ENCODE data around the gene ZNF277. TPM values are rescaled to one million over a fixed set of nuclear protein-coding genes. Genes with fewer than 3 reads are reported as not detected.
"Not testable (repeated sequence)": the region's sequence is repeated elsewhere in the genome, so short reads cannot be mapped to it uniquely, and the experiment has no call there.

The ZNF277 gene
- total RNA-seq, 2 donors from 2014 or later: 27.9 to 41.5 TPM

GRCh38 chr7:112306903-112307302 is 100.4 kb downstream of the ZNF277 start:
- TF ChIP-seq, protein P1, sequence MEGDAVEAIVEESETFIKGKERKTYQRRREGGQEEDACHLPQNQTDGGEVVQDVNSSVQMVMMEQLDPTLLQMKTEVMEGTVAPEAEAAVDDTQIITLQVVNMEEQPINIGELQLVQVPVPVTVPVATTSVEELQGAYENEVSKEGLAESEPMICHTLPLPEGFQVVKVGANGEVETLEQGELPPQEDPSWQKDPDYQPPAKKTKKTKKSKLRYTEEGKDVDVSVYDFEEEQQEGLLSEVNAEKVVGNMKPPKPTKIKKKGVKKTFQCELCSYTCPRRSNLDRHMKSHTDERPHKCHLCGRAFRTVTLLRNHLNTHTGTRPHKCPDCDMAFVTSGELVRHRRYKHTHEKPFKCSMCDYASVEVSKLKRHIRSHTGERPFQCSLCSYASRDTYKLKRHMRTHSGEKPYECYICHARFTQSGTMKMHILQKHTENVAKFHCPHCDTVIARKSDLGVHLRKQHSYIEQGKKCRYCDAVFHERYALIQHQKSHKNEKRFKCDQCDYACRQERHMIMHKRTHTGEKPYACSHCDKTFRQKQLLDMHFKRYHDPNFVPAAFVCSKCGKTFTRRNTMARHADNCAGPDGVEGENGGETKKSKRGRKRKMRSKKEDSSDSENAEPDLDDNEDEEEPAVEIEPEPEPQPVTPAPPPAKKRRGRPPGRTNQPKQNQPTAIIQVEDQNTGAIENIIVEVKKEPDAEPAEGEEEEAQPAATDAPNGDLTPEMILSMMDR (IDR thresholded peaks at IDR 0.05): no peak
- H3K9me3 ChIP-seq: no peaks in the 10 kb centered on the region
- no peaks in the 10 kb centered on the region for H3K36me3 ChIP-seq
- no peaks in the 10 kb centered on the region for H3K27me3 ChIP-seq (replicated peaks; ENCODE audit: insufficient read depth)
- DNase-seq (ENCODE audit: low spot score): no peak
- H3K4me3 ChIP-seq: no peak overlapping the region
- no peak for ATAC-seq (ENCODE audit: insufficient number of reproducible peaks, low FRiP score, low read depth)
- no peaks in the 10 kb centered on the region for H3K4me1 ChIP-seq (ENCODE audit: control insufficient read depth in 1 of 2, low read depth in 2 of 2)
- no peak overlapping the region for H3K27ac ChIP-seq

DNA sequence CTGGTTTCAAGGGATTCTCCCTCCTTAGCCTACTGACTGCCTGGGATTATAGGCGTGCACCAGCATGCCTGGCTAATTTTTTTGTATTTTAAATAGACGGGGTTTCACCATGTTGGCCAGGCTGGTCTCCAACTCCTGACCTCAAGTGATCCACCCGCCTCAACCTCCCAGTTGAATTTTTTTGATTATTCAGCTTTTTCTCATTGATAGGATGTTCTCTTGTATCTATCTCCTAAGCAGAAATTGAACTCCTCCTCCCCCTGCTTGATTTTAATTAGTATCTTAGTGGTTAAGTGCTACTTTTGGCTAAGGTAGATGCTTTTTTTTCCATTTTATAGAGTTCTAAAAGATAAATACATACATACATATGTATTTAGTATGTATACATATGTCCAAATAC is 101.0 kb downstream of the ZNF277 start:
- Histone ChIP-seq H3K27me3 (replicated peaks; ENCODE audit: insufficient read depth) (no peaks in the 10 kb centered on the region), H3K36me3 (no peaks in the 10 kb centered on the region), H3K4me3 (no peak overlapping the region), H3K4me1 (ENCODE audit: control insufficient read depth in 1 of 2, low read depth in 2 of 2) (no peaks in the 10 kb centered on the region), H3K9me3 (no peaks in the 10 kb centered on the region), H3K27ac (no peak overlapping the region)
- DNase-seq (ENCODE audit: low spot score) (no peak), ATAC-seq (ENCODE audit: insufficient number of reproducible peaks, low FRiP score, low read depth) (no peak)
- TF ChIP-seq, protein P1 (IDR thresholded peaks at IDR 0.05): no peak

DNA sequence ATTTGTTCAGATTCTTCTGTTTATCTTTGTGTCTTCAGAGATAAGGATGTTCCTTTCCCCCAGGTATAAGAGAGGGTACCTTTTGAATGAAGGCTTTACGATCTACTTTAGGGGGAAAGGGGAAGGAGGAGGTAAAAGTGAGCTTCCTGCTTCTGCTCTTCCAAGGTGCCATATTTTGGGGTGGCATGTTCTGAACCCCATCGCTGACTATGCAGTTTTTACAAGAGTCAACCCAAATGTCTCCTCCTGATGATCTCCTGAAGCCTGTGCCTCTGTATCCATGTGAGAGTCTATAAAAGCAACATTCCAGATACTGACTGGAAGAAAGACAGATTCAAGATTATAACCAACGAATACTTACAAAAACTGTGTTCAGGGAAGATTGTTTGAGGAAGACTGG is 102.5 kb downstream of the ZNF277 start:
- no peak overlapping the region for H3K27ac ChIP-seq
- DNase-seq (ENCODE audit: low spot score) (no peak), ATAC-seq (ENCODE audit: insufficient number of reproducible peaks, low FRiP score, low read depth) (no peak)
- H3K36me3 ChIP-seq: no peaks in the 10 kb centered on the region
- no peak overlapping the region for H3K4me3 ChIP-seq
- no peaks in the 10 kb centered on the region for H3K27me3 ChIP-seq (replicated peaks; ENCODE audit: insufficient read depth)
- TF ChIP-seq, protein P1 (IDR thresholded peaks at IDR 0.05): no peak
- no peaks in the 10 kb centered on the region for H3K4me1 ChIP-seq (ENCODE audit: control insufficient read depth in 1 of 2, low read depth in 2 of 2)
- H3K9me3 ChIP-seq: no peaks in the 10 kb centered on the region

GRCh38 chr7:112316803-112317202 is 110.3 kb downstream of the ZNF277 start:
- H3K4me1 ChIP-seq (ENCODE audit: control insufficient read depth in 1 of 2, low read depth in 2 of 2); ATAC-seq (ENCODE audit: insufficient number of reproducible peaks, low FRiP score, low read depth): not testable (repeated sequence)

GRCh38 chr7:112322070-112322469 is 115.6 kb downstream of the ZNF277 start:
- TF ChIP-seq, protein P1 (IDR thresholded peaks at IDR 0.05): no peak
- peaks cover 3% of the 10 kb centered on the region for H3K9me3 ChIP-seq
- peaks cover 12% of the 10 kb centered on the region for H3K36me3 ChIP-seq
- no peak overlapping the region for H3K4me3 ChIP-seq
- ATAC-seq (ENCODE audit: insufficient number of reproducible peaks, low FRiP score, low read depth) (no peak), DNase-seq (ENCODE audit: low spot score) (no peak)
- no peaks in the 10 kb centered on the region for H3K27me3 ChIP-seq (replicated peaks; ENCODE audit: insufficient read depth)
- H3K27ac ChIP-seq: no peak overlapping the region
- H3K4me1 ChIP-seq (ENCODE audit: control insufficient read depth in 1 of 2, low read depth in 2 of 2): no peaks in the 10 kb centered on the region

More at GRCh38 chr7:112316803-112317202, 110.3 kb downstream of the ZNF277 start:
- H3K4me3 ChIP-seq; H3K27ac ChIP-seq; H3K27me3 ChIP-seq (replicated peaks; ENCODE audit: insufficient read depth); H3K9me3 ChIP-seq; H3K36me3 ChIP-seq; DNase-seq (ENCODE audit: low spot score): not testable (repeated sequence)

- ATAC-seq (ENCODE audit: insufficient number of reproducible peaks, low FRiP score, low read depth): no peak
- peaks cover 6% of the 10 kb centered on the region for H3K36me3 ChIP-seq
Measured at GRCh38 chr7:112327566-112327965, 121.1 kb downstream of the ZNF277 start.

More at GRCh38 chr7:112327566-112327965, 121.1 kb downstream of the ZNF277 start:
- H3K27me3 ChIP-seq (replicated peaks; ENCODE audit: insufficient read depth): no peaks in the 10 kb centered on the region
- H3K4me1 ChIP-seq (ENCODE audit: control insufficient read depth in 1 of 2, low read depth in 2 of 2): no peaks in the 10 kb centered on the region
- H3K27ac ChIP-seq: no peak overlapping the region
- H3K9me3 ChIP-seq: no peaks in the 10 kb centered on the region
- DNase-seq (ENCODE audit: low spot score): no peak
- H3K4me3 ChIP-seq: no peak overlapping the region
- TF ChIP-seq, protein P1 (IDR thresholded peaks at IDR 0.05): no peak
